Activated T-cell treated with anti-CD3 and anti-CD28 coated beads, Interleukin-2, amount 50 U/mL, for 72 hours (primary cell): ENCODE measurements around the gene NUFIP2. TPM values are rescaled to one million over a fixed set of nuclear protein-coding genes. Genes with fewer than 3 reads are reported as not detected.

ENCODE experiments used
- ATAC-seq, 2 donors: fragments of 150-1000 bp; cut with Tn5 transposase; replicated peaks in 1 of 2; 2 replicates each; pipeline ENCODE4 v1.10.0; 2021; ENCODE audit warnings: moderate library complexity in 2 of 2, mild to moderate bottlenecking in 1 of 2
- DNase-seq, 2 donors: peaks; one replicate each; pipeline ENCODE4 v3.0.0; 2021 to 2022; ENCODE audit warnings: mixed read lengths in 1 of 2
- H3K27ac Mint-ChIP-seq: one replicate; pipeline ENCODE4 v1.8.0; 2022; ENCODE audit warnings: mild to moderate bottlenecking, moderate library complexity, mixed read lengths
- H3K27me3 Mint-ChIP-seq: one replicate; pipeline ENCODE4 v1.8.0; 2022; ENCODE audit warnings: low read depth, mixed read lengths
- H3K36me3 Mint-ChIP-seq, 2 donors: one replicate each; pipeline ENCODE4 v1.8.0; 2022; ENCODE audit warnings: mixed read lengths in 2 of 2, mild to moderate bottlenecking in 1 of 2; ENCODE audit not compliant: insufficient read depth in 2 of 2
- H3K4me1 Mint-ChIP-seq: one replicate; pipeline ENCODE4 v1.8.0; 2022; ENCODE audit warnings: low read depth, mixed read lengths
- H3K4me3 Mint-ChIP-seq, 2 donors: one replicate each; pipeline ENCODE4 v1.8.0; 2022; ENCODE audit warnings: mild to moderate bottlenecking in 2 of 2, mixed read lengths in 2 of 2, moderate library complexity in 2 of 2
- H3K9me3 Mint-ChIP-seq, 2 donors: one replicate each; pipeline ENCODE4 v1.8.0; 2022; ENCODE audit warnings: mixed read lengths in 2 of 2
- total RNA-seq, 2 donors: library from RNA; stranded (reverse); gene quantifications; one replicate each; pipeline ENCODE4 v1.2.3, GENCODE V29; 2022

NUFIP2 gene
- total RNA-seq, 2 donors from 2014 or later, result 72.9 to 74.3 TPM

GRCh38 chr17:29215717-29216116 is 78.2 kb downstream of the NUFIP2 start:
- no peaks in the 10 kb centered on the region for H3K27me3 Mint-ChIP-seq
- ATAC-seq (no peak), DNase-seq (no peak)
- H3K4me3 Mint-ChIP-seq, result no peak overlapping the region
- H3K4me1 Mint-ChIP-seq, result peaks cover 9% of the 10 kb centered on the region
- no peaks in the 10 kb centered on the region for H3K9me3 Mint-ChIP-seq
- no peak overlapping the region for H3K27ac Mint-ChIP-seq
- H3K36me3 Mint-ChIP-seq, result no peaks in the 10 kb centered on the region

DNA sequence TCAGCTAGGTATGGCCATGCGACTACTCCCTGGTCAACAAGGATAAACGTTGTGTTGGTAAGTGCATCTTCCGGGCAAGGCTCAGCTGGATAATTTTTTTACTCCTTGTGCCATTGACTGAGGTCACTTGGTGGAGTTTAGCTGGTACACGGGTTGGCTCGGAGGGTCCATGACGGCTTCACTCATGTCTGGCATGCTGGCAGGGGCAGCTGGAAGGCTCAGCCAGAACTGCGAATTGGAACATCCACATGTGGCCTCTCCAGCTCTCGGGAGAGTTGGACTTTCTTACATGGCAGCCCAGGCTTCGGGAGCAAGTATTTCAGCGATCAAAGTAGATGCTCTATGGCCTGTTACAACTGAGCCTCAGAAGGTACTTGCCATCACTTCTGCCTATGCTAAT is 78.8 kb downstream of the NUFIP2 start:
- Mint-ChIP-seq H3K4me1 (peaks cover 9% of the 10 kb centered on the region), H3K27ac (no peak overlapping the region), H3K36me3 (no peaks in the 10 kb centered on the region), H3K27me3 (no peaks in the 10 kb centered on the region), H3K9me3 (no peaks in the 10 kb centered on the region), H3K4me3 (no peak overlapping the region)
- DNase-seq (no peak), ATAC-seq (no peak)

GRCh38 chr17:29214215-29215146 is 79.5 kb downstream of the NUFIP2 start:
- H3K27me3 Mint-ChIP-seq, result no peaks in the 10 kb centered on the region
- no peaks in the 10 kb centered on the region for H3K36me3 Mint-ChIP-seq
- H3K27ac Mint-ChIP-seq, result no peak overlapping the region
- no peaks in the 10 kb centered on the region for H3K9me3 Mint-ChIP-seq
- no peak overlapping the region for H3K4me3 Mint-ChIP-seq
- peaks cover 4% of the 10 kb centered on the region for H3K4me1 Mint-ChIP-seq
- ATAC-seq, result no peak
- DNase-seq, result no peak

- H3K4me1 Mint-ChIP-seq, result no peaks in the 10 kb centered on the region
- no peaks in the 10 kb centered on the region for H3K9me3 Mint-ChIP-seq
- ATAC-seq, result no peak
- H3K27me3 Mint-ChIP-seq, result no peaks in the 10 kb centered on the region
- no peaks in the 10 kb centered on the region for H3K36me3 Mint-ChIP-seq
- DNase-seq, result no peak
- no peak overlapping the region for H3K4me3 Mint-ChIP-seq
- no peak overlapping the region for H3K27ac Mint-ChIP-seq
These were observed 81.2 kb downstream of the NUFIP2 start for GRCh38 chr17:29212681-29213121.

- Mint-ChIP-seq H3K27ac (no peak overlapping the region), H3K9me3 (no peaks in the 10 kb centered on the region)
- no peak for ATAC-seq
These were observed 81.8 kb downstream of the NUFIP2 start for GRCh38 chr17:29212094-29212631.

DNA sequence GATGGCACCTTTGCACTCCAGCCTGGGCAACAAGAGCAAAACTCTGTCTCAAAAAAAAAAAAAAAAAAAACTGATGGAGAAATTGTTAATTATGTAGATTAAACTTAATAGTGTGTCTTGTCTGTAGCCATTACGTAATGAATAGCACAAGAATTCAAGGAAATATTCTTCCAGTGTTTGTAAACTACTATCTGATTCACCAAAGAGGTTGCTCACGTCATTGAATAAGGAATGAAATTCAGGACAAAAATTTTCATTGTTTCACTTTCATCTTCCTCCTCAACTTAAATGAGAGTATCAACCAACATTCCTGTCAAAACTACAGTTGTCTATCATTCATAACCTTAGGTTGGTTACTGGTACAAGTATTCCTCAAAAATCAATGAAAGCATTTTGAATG is 83.1 kb downstream of the NUFIP2 start:
- Mint-ChIP-seq H3K36me3 (no peaks in the 10 kb centered on the region), H3K27ac (no peak overlapping the region), H3K4me3 (no peak overlapping the region), H3K27me3 (no peaks in the 10 kb centered on the region), H3K9me3 (no peaks in the 10 kb centered on the region), H3K4me1 (no peaks in the 10 kb centered on the region)
- ATAC-seq, result no peak
- DNase-seq, result no peak

More at GRCh38 chr17:29212094-29212631, 81.8 kb downstream of the NUFIP2 start:
- Mint-ChIP-seq H3K4me3 (no peak overlapping the region), H3K4me1 (no peaks in the 10 kb centered on the region), H3K36me3 (no peaks in the 10 kb centered on the region), H3K27me3 (no peaks in the 10 kb centered on the region)
- no peak for DNase-seq

- Mint-ChIP-seq H3K4me3 (no peak overlapping the region), H3K36me3 (no peaks in the 10 kb centered on the region), H3K27ac (no peak overlapping the region), H3K9me3 (no peaks in the 10 kb centered on the region), H3K27me3 (peaks cover 2% of the 10 kb centered on the region), H3K4me1 (no peaks in the 10 kb centered on the region)
- no peak for ATAC-seq
- no peak for DNase-seq
These were observed 84.9 kb downstream of the NUFIP2 start for GRCh38 chr17:29209073-29209472.

DNA sequence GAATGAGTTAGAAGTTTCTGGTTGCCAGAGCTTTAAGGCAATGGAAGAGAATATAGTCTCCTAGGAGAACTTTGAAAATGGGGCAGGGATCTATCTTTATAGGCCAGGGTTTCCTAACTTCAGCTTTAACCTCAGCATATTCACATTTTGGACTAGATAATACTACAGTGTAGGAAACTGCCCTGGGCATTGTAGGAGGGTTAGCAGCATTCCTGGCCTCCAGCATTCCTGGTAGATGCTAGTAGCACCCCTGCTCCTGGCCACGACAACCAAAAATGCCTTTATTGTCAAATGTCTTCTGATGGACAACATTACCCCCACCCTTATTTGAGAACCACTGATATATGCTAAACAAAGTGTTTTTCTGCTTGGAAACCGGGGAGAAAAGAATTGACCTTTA is 86.0 kb downstream of the NUFIP2 start:
- no peak for DNase-seq

More for the DNA sequence above, 86.0 kb downstream of the NUFIP2 start:
- no peak for ATAC-seq
- Mint-ChIP-seq H3K4me1 (no peaks in the 10 kb centered on the region), H3K9me3 (no peaks in the 10 kb centered on the region), H3K4me3 (no peak overlapping the region), H3K27ac (no peak overlapping the region), H3K36me3 (no peaks in the 10 kb centered on the region), H3K27me3 (peaks cover 5% of the 10 kb centered on the region)

Other genes starting within 250 kb of the NUFIP2 start
- 10 to 100 TPM; 49.5 to 51.2 TPM for gene MYO18A, start 113.8 kb downstream of the NUFIP2 start, total RNA-seq
- not detected for gene CRYBA1, start 47.3 kb downstream of the NUFIP2 start, total RNA-seq
- gene TAOK1, start 96.2 kb upstream of the NUFIP2 start, total RNA-seq, result 10 to 100 TPM; 39.3 to 48.1 TPM